Measurements from ENCODE around the gene THBS4. TPM values are rescaled to one million over a fixed set of nuclear protein-coding genes. Genes with fewer than 3 reads are reported as not detected.

Gene THBS4
- 135 TPM for total RNA-seq

DNA sequence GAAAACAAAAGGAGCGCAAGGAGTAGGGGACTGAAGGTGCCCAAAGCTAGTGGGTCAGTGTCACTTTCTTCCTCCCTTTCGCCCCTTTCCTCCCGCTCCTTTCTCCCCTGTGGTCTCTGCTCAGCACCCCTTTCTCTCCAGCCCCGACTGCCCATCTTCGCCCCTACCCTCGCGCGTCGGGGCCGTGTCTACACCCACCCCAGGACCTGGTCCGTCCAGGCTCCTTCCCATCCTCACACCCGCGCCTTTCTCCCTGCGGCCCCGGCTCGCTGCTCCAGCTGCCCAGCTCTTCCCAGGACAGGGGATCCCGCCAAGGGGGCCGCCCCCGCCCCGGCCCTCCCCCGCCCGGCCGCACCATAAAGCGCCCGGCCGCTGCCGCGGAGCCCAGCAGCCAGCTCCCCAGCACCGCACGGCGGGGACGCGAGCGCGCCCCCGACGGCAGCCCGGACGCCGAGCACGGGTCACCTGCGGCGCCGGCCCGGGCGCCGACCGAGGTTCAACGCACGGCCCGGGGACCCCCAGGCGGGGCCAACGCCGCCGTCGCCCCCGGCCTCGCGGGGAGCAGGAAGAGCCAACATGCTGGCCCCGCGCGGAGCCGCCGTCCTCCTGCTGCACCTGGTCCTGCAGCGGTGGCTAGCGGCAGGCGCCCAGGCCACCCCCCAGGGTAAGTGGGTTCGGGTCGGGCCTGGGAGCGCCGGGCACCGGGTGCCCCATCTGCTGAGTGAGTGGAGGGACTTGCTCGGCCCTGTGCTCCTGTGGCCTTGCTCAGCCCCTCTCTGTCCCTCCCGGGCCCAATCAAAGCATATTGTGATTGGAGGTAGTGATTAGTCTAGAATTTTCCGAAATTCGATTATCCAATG lies at the start of gene THBS4:
Gene THBS4, plus strand, starts transcription at position 387 of the 860 bp plus-strand sequence. Its CDS starts 190 bp downstream, at position 577.
- Histone ChIP-seq H3K4me3 (ENCODE audit: low read length in 3 of 3) (peak within 1 kb of the TSS; percentile 53 to 73 (median 55)), H3K27ac (ENCODE audit: low read depth, low read length) (no peak within 1 kb of the TSS), H3K27me3 (ENCODE audit: control insufficient read depth in 3 of 3, insufficient read depth in 3 of 3, low read length in 3 of 3) (peaks cover 19 to 44% (median 38%) of the 10 kb centered on the region in 3 donors), H3K36me3 (ENCODE audit: control insufficient read depth in 3 of 3, insufficient read depth in 3 of 3, low read length in 3 of 3) (no peaks in the 10 kb centered on the region), H3K4me1 (ENCODE audit: control insufficient read depth in 3 of 3, insufficient read depth in 3 of 3, low read length in 3 of 3) (peaks cover 0 to 3% (median 0%) of the 10 kb centered on the region in 3 donors), H3K9ac (ENCODE audit: low read depth in 1 of 3, low read length in 3 of 3) (peak within 1 kb of the TSS; percentile 23 to 65 (median 60)), H3K9me3 (ENCODE audit: control insufficient read depth in 3 of 3, low read length in 3 of 3) (no peaks in the 10 kb centered on the region)

DNA sequence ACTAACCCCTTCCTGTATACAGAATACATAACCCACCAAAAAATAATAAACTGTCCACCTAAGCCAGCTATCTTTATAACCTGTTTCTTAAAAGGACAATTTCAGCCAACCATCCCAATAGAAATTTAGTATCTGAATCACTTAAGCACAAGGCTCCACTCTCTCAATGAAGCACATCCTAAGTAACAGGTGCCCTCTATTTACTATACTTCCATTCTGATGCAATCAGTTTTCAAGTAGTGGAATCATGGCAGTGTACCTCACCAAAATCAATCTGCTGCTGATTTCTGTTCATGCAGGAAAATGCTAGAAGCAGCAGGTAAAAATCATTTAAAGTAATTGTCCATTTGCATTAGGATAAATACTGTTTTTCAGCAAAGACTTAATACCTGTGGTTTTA lies 48.9 kb upstream of the THBS4 start:
- peaks cover 2 to 9% (median 4%) of the 10 kb centered on the region in 3 donors for H3K4me1 ChIP-seq (ENCODE audit: control insufficient read depth in 3 of 3, insufficient read depth in 3 of 3, low read length in 3 of 3)
- H3K27ac ChIP-seq (ENCODE audit: low read depth, low read length) = no peak overlapping the region
- H3K4me3 ChIP-seq (ENCODE audit: low read length in 3 of 3) = no peak overlapping the region
- H3K27me3 ChIP-seq (ENCODE audit: control insufficient read depth in 3 of 3, insufficient read depth in 3 of 3, low read length in 3 of 3) = no peaks in the 10 kb centered on the region
- H3K36me3 ChIP-seq (ENCODE audit: control insufficient read depth in 3 of 3, insufficient read depth in 3 of 3, low read length in 3 of 3) = peaks cover 11 to 50% (median 42%) of the 10 kb centered on the region in 3 donors
- no peaks in the 10 kb centered on the region for H3K9me3 ChIP-seq (ENCODE audit: control insufficient read depth in 3 of 3, low read length in 3 of 3)
- H3K9ac ChIP-seq (ENCODE audit: low read depth in 1 of 3, low read length in 3 of 3) = no peak overlapping the region

- Histone ChIP-seq H3K4me1 (ENCODE audit: control insufficient read depth in 3 of 3, insufficient read depth in 3 of 3, low read length in 3 of 3) (peaks cover 7 to 15% (median 10%) of the 10 kb centered on the region in 3 donors), H3K9ac (ENCODE audit: low read depth in 1 of 3, low read length in 3 of 3) (peak overlapping the region; percentile 82 to 89 (median 82)), H3K36me3 (ENCODE audit: control insufficient read depth in 3 of 3, insufficient read depth in 3 of 3, low read length in 3 of 3) (peaks cover 8 to 19% (median 15%) of the 10 kb centered on the region in 3 donors), H3K27me3 (ENCODE audit: control insufficient read depth in 3 of 3, insufficient read depth in 3 of 3, low read length in 3 of 3) (no peaks in the 10 kb centered on the region), H3K27ac (ENCODE audit: low read depth, low read length) (peak overlapping the region; percentile 48), H3K9me3 (ENCODE audit: control insufficient read depth in 3 of 3, low read length in 3 of 3) (no peaks in the 10 kb centered on the region), H3K4me3 (ENCODE audit: low read length in 3 of 3) (peak overlapping the region; percentile 86 to 92 (median 87))
Observed at GRCh38 chr5:79990205-79990597, 44.9 kb upstream of the THBS4 start.

GRCh38 chr5:79990598-79991507 lies 44.3 kb upstream of the THBS4 start, which contains the start of gene MTX3:
MTX3 (minus strand) TSS chr5:79991262; CDS start chr5:79991238, 24 bp downstream.
- H3K4me3 ChIP-seq (ENCODE audit: low read length in 3 of 3) = peak within 1 kb of the TSS; percentile 86 to 92 (median 87)
- H3K9ac ChIP-seq (ENCODE audit: low read depth in 1 of 3, low read length in 3 of 3) = peak within 1 kb of the TSS; percentile 82 to 89 (median 82)
- peaks cover 8 to 14% (median 13%) of the 10 kb centered on the region in 3 donors for H3K36me3 ChIP-seq (ENCODE audit: control insufficient read depth in 3 of 3, insufficient read depth in 3 of 3, low read length in 3 of 3)
- peaks cover 7 to 15% (median 10%) of the 10 kb centered on the region in 3 donors for H3K4me1 ChIP-seq (ENCODE audit: control insufficient read depth in 3 of 3, insufficient read depth in 3 of 3, low read length in 3 of 3)
- H3K27ac ChIP-seq (ENCODE audit: low read depth, low read length) = peak within 1 kb of the TSS; percentile 48
- H3K9me3 ChIP-seq (ENCODE audit: control insufficient read depth in 3 of 3, low read length in 3 of 3) = no peaks in the 10 kb centered on the region
- no peaks in the 10 kb centered on the region for H3K27me3 ChIP-seq (ENCODE audit: control insufficient read depth in 3 of 3, insufficient read depth in 3 of 3, low read length in 3 of 3)

DNA sequence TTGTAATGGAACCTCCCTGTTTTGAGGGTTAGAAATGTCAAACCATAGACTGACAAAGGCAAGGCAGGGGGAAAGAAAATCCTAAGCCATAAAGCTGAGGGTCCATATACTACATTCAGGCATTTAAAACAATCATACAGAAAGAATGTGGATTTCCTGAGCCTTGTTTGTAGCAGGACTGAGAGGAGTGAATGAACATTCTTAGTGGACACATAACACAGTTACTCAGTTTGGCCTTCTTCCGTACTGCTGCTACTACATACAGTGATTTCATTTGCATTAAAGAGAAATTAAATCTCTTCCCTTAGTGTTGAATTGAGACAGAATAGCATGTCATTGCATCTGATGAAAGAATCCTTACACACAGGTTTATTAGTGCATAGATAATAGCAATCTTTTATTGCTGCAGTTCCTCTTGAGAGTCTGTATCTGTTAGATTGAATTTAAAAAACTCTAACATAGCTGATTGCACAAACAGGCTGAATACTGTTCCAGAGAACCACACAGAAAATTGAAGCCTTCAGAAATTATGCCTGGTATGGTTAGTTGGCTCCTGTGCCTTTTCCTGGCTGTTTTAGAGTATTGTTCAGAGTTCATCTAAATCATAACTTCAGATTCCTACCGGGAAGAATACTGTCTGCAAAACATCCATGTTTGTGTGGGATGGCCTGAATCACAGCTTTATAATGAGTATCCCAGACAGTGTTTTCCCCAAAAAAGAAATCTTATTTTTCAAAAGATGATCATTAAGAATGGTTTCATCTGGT lies 42.1 kb upstream of the THBS4 start:
- no peaks in the 10 kb centered on the region for H3K27me3 ChIP-seq (ENCODE audit: control insufficient read depth in 3 of 3, insufficient read depth in 3 of 3, low read length in 3 of 3)
- no peak overlapping the region for H3K9ac ChIP-seq (ENCODE audit: low read depth in 1 of 3, low read length in 3 of 3)
- H3K4me3 ChIP-seq (ENCODE audit: low read length in 3 of 3) = no peak overlapping the region
- H3K4me1 ChIP-seq (ENCODE audit: control insufficient read depth in 3 of 3, insufficient read depth in 3 of 3, low read length in 3 of 3) = peaks cover 7 to 15% (median 10%) of the 10 kb centered on the region in 3 donors
- H3K27ac ChIP-seq (ENCODE audit: low read depth, low read length) = no peak overlapping the region
- H3K36me3 ChIP-seq (ENCODE audit: control insufficient read depth in 3 of 3, insufficient read depth in 3 of 3, low read length in 3 of 3) = peaks cover 3 to 5% (median 4%) of the 10 kb centered on the region in 3 donors
- H3K9me3 ChIP-seq (ENCODE audit: control insufficient read depth in 3 of 3, low read length in 3 of 3) = no peaks in the 10 kb centered on the region

DNA sequence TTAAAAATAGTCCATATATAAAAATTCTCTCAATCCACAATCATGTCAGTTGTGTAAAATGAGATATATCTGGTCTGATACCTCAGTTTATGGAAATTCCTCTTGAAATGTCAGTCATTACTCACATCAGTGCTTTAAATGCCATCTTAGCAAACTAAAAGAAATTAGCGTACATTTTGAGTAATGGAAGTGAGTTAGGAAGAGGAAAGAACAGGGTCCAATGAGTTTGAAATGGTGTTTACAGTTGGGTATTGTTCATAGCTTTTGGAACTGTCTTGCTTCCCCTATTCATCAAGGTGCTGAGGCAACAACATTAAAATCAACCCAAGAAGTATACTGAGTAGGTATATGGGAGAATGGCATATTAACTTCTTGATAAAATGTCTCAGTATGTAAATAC lies 35.4 kb upstream of the THBS4 start:
- Histone ChIP-seq H3K36me3 (ENCODE audit: control insufficient read depth in 3 of 3, insufficient read depth in 3 of 3, low read length in 3 of 3) (no peaks in the 10 kb centered on the region), H3K9ac (ENCODE audit: low read depth in 1 of 3, low read length in 3 of 3) (no peak overlapping the region), H3K27me3 (ENCODE audit: control insufficient read depth in 3 of 3, insufficient read depth in 3 of 3, low read length in 3 of 3) (no peaks in the 10 kb centered on the region), H3K4me3 (ENCODE audit: low read length in 3 of 3) (no peak overlapping the region), H3K27ac (ENCODE audit: low read depth, low read length) (no peak overlapping the region), H3K4me1 (ENCODE audit: control insufficient read depth in 3 of 3, insufficient read depth in 3 of 3, low read length in 3 of 3) (no peaks in the 10 kb centered on the region), H3K9me3 (ENCODE audit: control insufficient read depth in 3 of 3, low read length in 3 of 3) (no peaks in the 10 kb centered on the region)

GRCh38 chr5:80002677-80003076 lies 32.5 kb upstream of the THBS4 start:
- H3K27ac ChIP-seq (ENCODE audit: low read depth, low read length) = no peak overlapping the region
- H3K4me1 ChIP-seq (ENCODE audit: control insufficient read depth in 3 of 3, insufficient read depth in 3 of 3, low read length in 3 of 3) = no peaks in the 10 kb centered on the region
- no peaks in the 10 kb centered on the region for H3K36me3 ChIP-seq (ENCODE audit: control insufficient read depth in 3 of 3, insufficient read depth in 3 of 3, low read length in 3 of 3)
- H3K9ac ChIP-seq (ENCODE audit: low read depth in 1 of 3, low read length in 3 of 3) = no peak overlapping the region
- no peaks in the 10 kb centered on the region for H3K27me3 ChIP-seq (ENCODE audit: control insufficient read depth in 3 of 3, insufficient read depth in 3 of 3, low read length in 3 of 3)
- H3K9me3 ChIP-seq (ENCODE audit: control insufficient read depth in 3 of 3, low read length in 3 of 3) = no peaks in the 10 kb centered on the region
- H3K4me3 ChIP-seq (ENCODE audit: low read length in 3 of 3) = no peak overlapping the region

DNA sequence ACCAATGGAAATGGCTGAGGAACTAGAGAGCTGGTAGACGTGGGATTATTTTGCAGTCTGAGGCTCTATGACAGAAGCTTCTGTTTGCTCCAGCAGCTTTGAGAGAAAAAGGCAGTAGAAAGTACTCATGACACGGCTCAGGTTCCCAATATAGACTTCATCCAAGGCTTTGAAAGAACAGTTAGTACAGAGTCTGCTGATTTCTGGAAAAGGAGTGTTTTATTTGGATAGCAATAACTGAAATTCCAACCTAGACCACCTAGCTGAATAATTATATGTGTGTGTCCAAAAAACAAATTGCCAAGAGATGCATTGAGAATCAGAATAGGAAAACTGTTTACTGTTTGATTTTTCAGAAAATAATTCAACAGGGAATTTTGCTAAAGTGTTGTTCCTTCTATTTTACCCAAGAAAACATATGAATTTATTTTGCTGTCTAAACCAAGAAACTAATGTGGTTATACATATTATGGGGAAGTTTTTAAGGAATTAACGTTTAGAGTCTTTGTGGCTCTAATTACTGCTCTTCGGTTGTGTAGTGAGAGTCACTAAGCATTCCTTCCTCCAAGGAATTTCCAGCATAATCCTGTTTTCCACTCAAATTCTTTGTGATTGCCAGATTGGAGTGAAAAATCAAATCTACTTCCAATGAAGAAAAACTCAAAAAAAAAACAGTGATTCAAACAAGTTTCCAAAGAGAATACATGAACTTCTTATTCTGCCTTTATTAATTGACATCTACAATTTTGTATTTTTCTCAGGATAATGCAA lies 26.0 kb upstream of the THBS4 start:
- Histone ChIP-seq H3K4me1 (ENCODE audit: control insufficient read depth in 3 of 3, insufficient read depth in 3 of 3, low read length in 3 of 3) (no peaks in the 10 kb centered on the region), H3K9me3 (ENCODE audit: control insufficient read depth in 3 of 3, low read length in 3 of 3) (no peaks in the 10 kb centered on the region), H3K27ac (ENCODE audit: low read depth, low read length) (no peak overlapping the region), H3K36me3 (ENCODE audit: control insufficient read depth in 3 of 3, insufficient read depth in 3 of 3, low read length in 3 of 3) (no peaks in the 10 kb centered on the region), H3K27me3 (ENCODE audit: control insufficient read depth in 3 of 3, insufficient read depth in 3 of 3, low read length in 3 of 3) (no peaks in the 10 kb centered on the region), H3K9ac (ENCODE audit: low read depth in 1 of 3, low read length in 3 of 3) (no peak overlapping the region), H3K4me3 (ENCODE audit: low read length in 3 of 3) (no peak overlapping the region)

All from skeletal muscle tissue (tissue), 4 donors.